HepG2 (cell line): ENCODE measurements around the gene APOC1. TPM values are rescaled to one million over a fixed set of nuclear protein-coding genes. Genes with fewer than 3 reads are reported as not detected.

Experiments
- AGO2 ChIP-seq: fragments of 200-400 bp; formaldehyde crosslinking; optimal IDR thresholded peaks from 2 replicates; pipeline ENCODE3; 2017; ENCODE audit warnings: mild to moderate bottlenecking, low read depth, low read length, moderate library complexity
- ATF3 ChIP-seq: sonication (generic); formaldehyde crosslinking; IDR thresholded peaks from 2 replicates; pipeline ENCODE4 v1.4.0; 2020; ENCODE audit warnings: missing genetic modification reagents
- CEBPG ChIP-seq: IDR thresholded peaks from 2 replicates; pipeline ENCODE4 v1.6.1; 2016
- FOXK1 ChIP-seq: sonication (generic); formaldehyde crosslinking; IDR thresholded peaks from 2 replicates; pipeline ENCODE4 v1.4.0; 2020; ENCODE audit warnings: low read depth, missing genetic modification reagents, borderline replicate concordance
- JARID2 ChIP-seq: sonication (generic); formaldehyde crosslinking; IDR thresholded peaks from 2 replicates; pipeline ENCODE4 v1.8.1; 2023; ENCODE audit warnings: missing genetic modification reagents, inconsistent platforms; ENCODE audit not compliant: insufficient replicate concordance
- MIER2 ChIP-seq: IDR thresholded peaks from 2 replicates; pipeline ENCODE4 v1.6.1; 2016; ENCODE audit warnings: missing biosample characterization, missing genetic modification reagents
- MYC ChIP-seq: sonication (generic); formaldehyde crosslinking; IDR thresholded peaks from 2 replicates; pipeline ENCODE4 v1.9.0; 2021; ENCODE audit warnings: missing genetic modification reagents, borderline replicate concordance
- XRCC5 ChIP-seq: fragments of 200-400 bp; formaldehyde crosslinking; optimal IDR thresholded peaks from 2 replicates; pipeline ENCODE3; 2017; ENCODE audit warnings: mild to moderate bottlenecking, low read length
- ZBTB39 ChIP-seq: sonication (generic); formaldehyde crosslinking; IDR thresholded peaks from 2 replicates; pipeline ENCODE4 v1.5.0; 2020; ENCODE audit warnings: missing genetic modification reagents
- ZBTB8A ChIP-seq: sonication (generic); formaldehyde crosslinking; IDR thresholded peaks from 2 replicates; pipeline ENCODE4 v1.4.0; 2020; ENCODE audit warnings: mild to moderate bottlenecking, low read depth, missing genetic modification reagents, borderline replicate concordance
- ZNF142 ChIP-seq: sonication (generic); formaldehyde crosslinking; IDR thresholded peaks from 2 replicates; pipeline ENCODE4 v1.4.0; 2020; ENCODE audit warnings: missing genetic modification reagents
- ZNF350 ChIP-seq: sonication (generic); formaldehyde crosslinking; IDR thresholded peaks from 2 replicates; pipeline ENCODE4 v1.4.0; 2020; ENCODE audit warnings: mild to moderate bottlenecking, low read depth, missing genetic modification reagents, borderline replicate concordance
- ZNF567 ChIP-seq: sonication (generic); formaldehyde crosslinking; IDR thresholded peaks from 2 replicates; pipeline ENCODE4 v1.8.1; 2023; ENCODE audit warnings: mild to moderate bottlenecking, missing genetic modification reagents, borderline replicate concordance
- ZNF629 ChIP-seq: sonication (generic); formaldehyde crosslinking; conservative IDR thresholded peaks from 2 replicates; pipeline ENCODE4 v1.5.0; 2020; ENCODE audit warnings: missing genetic modification reagents
- ZNF687 ChIP-seq: sonication (generic); formaldehyde crosslinking; IDR thresholded peaks from 2 replicates; pipeline ENCODE4 v1.5.1; 2020; ENCODE audit warnings: mild to moderate bottlenecking, missing genetic modification reagents, moderate library complexity
- polyA plus RNA-seq, 8 experiments: library from polyadenylated mRNA; depleted of rRNA in 3 of 8; stranded (reverse) in 7 of 8; unstranded in 1 of 8; fragments of >200 nt; fragmentation: Illumina TruSeq in 4 of 8; extraction: Trizol in 4 of 8; gene quantifications; 2 replicates each; pipeline versions ENCODE4 v1.2.1 to v1.2.3, GENCODE V29; 2011 to 2016; ENCODE audit warnings: low read depth in 4 of 8, missing spikeins in 1 of 8, mixed read lengths in 1 of 8; ENCODE audit not compliant: insufficient read depth in 1 of 8
- total RNA-seq, 5 experiments: library from RNA; depleted of rRNA; stranded (reverse); fragments of >200 nt; fragmentation: Illumina TruSeq; extraction: Trizol; gene quantifications; 2 replicates each; pipeline ENCODE4 v1.2.3, GENCODE V29; 2016; ENCODE audit warnings: low read depth in 1 of 5

The APOC1 gene
- total and polyA plus RNA-seq, 2 of the 13 experiments (the other 11 are each of a cell fraction or from before 2014, with no cell fraction given): 600 to 1,235 TPM

DNA sequence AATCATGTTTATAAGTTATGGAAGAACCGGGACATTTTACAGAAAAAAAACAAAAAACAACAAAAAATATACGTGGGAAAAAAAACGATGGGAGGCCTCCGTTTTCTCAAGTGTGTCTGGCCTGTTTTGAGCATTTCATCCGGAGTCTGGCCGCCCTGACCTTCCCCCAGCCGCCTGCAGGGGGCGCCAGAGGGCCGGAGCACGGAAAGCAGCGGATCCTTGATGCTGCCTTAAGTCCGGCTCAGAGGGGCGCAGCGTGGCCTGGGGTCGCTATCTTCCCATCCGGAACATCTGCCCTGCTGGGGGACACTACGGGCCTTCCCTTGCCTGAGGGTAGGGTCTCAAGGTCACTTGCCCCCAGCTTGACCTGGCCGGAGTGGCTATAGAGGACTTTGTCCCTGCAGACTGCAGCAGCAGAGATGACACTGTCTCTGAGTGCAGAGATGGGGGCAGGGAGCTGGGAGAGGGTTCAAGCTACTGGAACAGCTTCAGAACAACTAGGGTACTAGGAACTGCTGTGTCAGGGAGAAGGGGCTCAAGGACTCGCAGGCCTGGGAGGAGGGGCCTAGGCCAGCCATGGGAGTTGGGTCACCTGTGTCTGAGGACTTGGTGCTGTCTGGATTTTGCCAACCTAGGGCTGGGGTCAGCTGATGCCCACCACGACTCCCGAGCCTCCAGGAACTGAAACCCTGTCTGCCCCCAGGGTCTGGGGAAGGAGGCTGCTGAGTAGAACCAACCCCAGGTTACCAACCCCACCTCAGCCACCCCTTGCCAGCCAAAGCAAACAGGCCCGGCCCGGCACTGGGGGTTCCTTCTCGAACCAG lies 10.6 kb upstream of the APOC1 start (continued):
- TF ChIP-seq ZNF142 (CRISPR knock-in tag) (0 out of 2 replicates have a peak, but pooled peaks have one; percentile 19), MYC (CRISPR knock-in tag) (peak; percentile 67; the same call in 1 of the 2 replicates), ATF3 (CRISPR knock-in tag) (no peak), ZNF350 (CRISPR knock-in tag) (peak; percentile 78; the same call in 1 of the 2 replicates), CEBPG (CRISPR knock-in tag) (peak; percentile 36), ZNF629 (CRISPR knock-in tag) (0 out of 2 replicates have a peak, but pooled peaks have one; percentile 36), ZBTB39 (CRISPR knock-in tag) (peak; percentile 91), AGO2 (peak; percentile 97), ZNF687 (CRISPR knock-in tag) (peak; percentile 91), JARID2 (CRISPR knock-in tag) (peak; percentile 56), ZNF567 (CRISPR knock-in tag) (peak; percentile 86; the same call in 1 of the 2 replicates), XRCC5 (peak; percentile 48), FOXK1 (CRISPR knock-in tag) (0 out of 2 replicates have a peak, but pooled peaks have one; percentile 15), ZBTB8A (CRISPR knock-in tag) (no peak), MIER2 (CRISPR knock-in tag) (0 out of 2 replicates have a peak, but pooled peaks have one; percentile 9)
